Mesodermal cell (in vitro differentiated cells): Measurements from ENCODE around the gene MAMDC4.
A peak's percentile ranks its signal among the peaks of the same experiment; 100 is the strongest.

Experiments
- H3K27ac ChIP-seq: 2 replicates; pipeline ENCODE4 v1.7.0; 2013; ENCODE audit warnings: mild to moderate bottlenecking, low read depth, low read length, moderate library complexity; ENCODE audit not compliant: severe bottlenecking
- H3K36me3 ChIP-seq: 2 replicates; pipeline ENCODE4 v1.7.1; 2013; ENCODE audit warnings: mild to moderate bottlenecking, low read length, moderate library complexity; ENCODE audit not compliant: control insufficient read depth, insufficient read depth
- H3K4me1 ChIP-seq: one replicate; pipeline ENCODE4 v1.7.1; 2013; ENCODE audit warnings: mild to moderate bottlenecking, low read length; ENCODE audit not compliant: insufficient read depth, control insufficient read depth, poor library complexity, severe bottlenecking
- H3K4me3 ChIP-seq: 2 replicates; pipeline ENCODE4 v1.7.0; 2013; ENCODE audit warnings: low read length, control low read depth, mild to moderate bottlenecking; ENCODE audit not compliant: insufficient read depth, poor library complexity, severe bottlenecking; ENCODE audit errors: extremely low read depth
- H3K9me3 ChIP-seq: 2 replicates; pipeline ENCODE4 v1.7.1; 2013; ENCODE audit warnings: mild to moderate bottlenecking, low read length, moderate library complexity; ENCODE audit not compliant: control insufficient read depth
- WGBS, 2 experiments: methylation state at CpG; one replicate each; pipeline ENCODE4 v1.1.5; 2013; ENCODE audit warnings: missing lambda C conversion rate in 2 of 2; ENCODE audit not compliant: insufficient coverage in 2 of 2; 5-methylcytosine and 5-hydroxymethylcytosine counted together

Gene MAMDC4

GRCh38 chr9:136847826-136848392 lies 4.2 kb upstream of the MAMDC4 start:
- WGBS, 2 experiments = 0 to 1% methylated on average over 36 to 46 of the region's 48 CpGs
- peak overlapping the region; percentile 86 for H3K27ac ChIP-seq
- peaks cover 29% of the 10 kb centered on the region for H3K36me3 ChIP-seq
- H3K4me1 ChIP-seq = peaks cover 14% of the 10 kb centered on the region
- H3K9me3 ChIP-seq = peaks cover 6% of the 10 kb centered on the region
- H3K4me3 ChIP-seq = peak overlapping the region; percentile 81

GRCh38 chr9:136848393-136849037 lies 3.6 kb upstream of the MAMDC4 start:
- H3K27ac ChIP-seq = peak overlapping the region; percentile 86
- peaks cover 6% of the 10 kb centered on the region for H3K9me3 ChIP-seq
- 0 to 2% methylated on average over 31 to 37 of the region's 53 CpGs for WGBS, 2 experiments
- peaks cover 9% of the 10 kb centered on the region for H3K4me1 ChIP-seq
- H3K4me3 ChIP-seq = peak overlapping the region; percentile 81
- peaks cover 32% of the 10 kb centered on the region for H3K36me3 ChIP-seq

GRCh38 chr9:136849038-136849959 lies 2.8 kb upstream of the MAMDC4 start, which contains the start of gene PHPT1:
TSS of gene PHPT1 (plus strand) at chr9:136849409. CDS start at chr9:136849431, 22 bp downstream.
- peak within 1 kb of the TSS; percentile 81 for H3K4me3 ChIP-seq
- H3K9me3 ChIP-seq = peaks cover 6% of the 10 kb centered on the region
- WGBS, 2 experiments = 1% methylated on average over 56 to 59 of the region's 77 CpGs
- H3K4me1 ChIP-seq = peaks cover 8% of the 10 kb centered on the region
- H3K27ac ChIP-seq = peak within 1 kb of the TSS; percentile 86
- H3K36me3 ChIP-seq = peaks cover 32% of the 10 kb centered on the region

GRCh38 chr9:136849960-136850865 lies 1.9 kb upstream of the MAMDC4 start:
- H3K4me3 ChIP-seq = peak overlapping the region; percentile 81
- WGBS, 2 experiments = 70% methylated on average over 41 to 42 of the region's 43 CpGs
- H3K4me1 ChIP-seq = peaks cover 8% of the 10 kb centered on the region
- peak overlapping the region; percentile 29 for H3K27ac ChIP-seq
- peaks cover 5% of the 10 kb centered on the region for H3K9me3 ChIP-seq
- H3K36me3 ChIP-seq = peaks cover 30% of the 10 kb centered on the region

GRCh38 chr9:136850866-136851775 lies 1.0 kb upstream of the MAMDC4 start:
- Histone ChIP-seq H3K36me3 (peaks cover 29% of the 10 kb centered on the region), H3K27ac (no peak overlapping the region), H3K9me3 (no peaks in the 10 kb centered on the region), H3K4me1 (peaks cover 8% of the 10 kb centered on the region), H3K4me3 (no peak overlapping the region)
- 90 to 98% methylated on average over 22 to 23 of the region's 23 CpGs for WGBS, 2 experiments

GRCh38 chr9:136852664-136853595 lies 784 bp downstream of the MAMDC4 start:
- Histone ChIP-seq H3K4me1 (peaks cover 8% of the 10 kb centered on the region), H3K36me3 (peaks cover 34% of the 10 kb centered on the region), H3K27ac (no peak overlapping the region), H3K4me3 (no peak overlapping the region), H3K9me3 (no peaks in the 10 kb centered on the region)
- 91% methylated on average over 24 to 27 of the region's 29 CpGs for WGBS, 2 experiments

- no peaks in the 10 kb centered on the region for H3K9me3 ChIP-seq
- peaks cover 8% of the 10 kb centered on the region for H3K4me1 ChIP-seq
- H3K4me3 ChIP-seq = no peak overlapping the region
- H3K27ac ChIP-seq = no peak overlapping the region
- 94 to 95% methylated on average over 14 to 18 of the region's 18 CpGs for WGBS, 2 experiments
- H3K36me3 ChIP-seq = peaks cover 37% of the 10 kb centered on the region
Measured at GRCh38 chr9:136853596-136854112, 1.5 kb downstream of the MAMDC4 start.

GRCh38 chr9:136854113-136854841 lies 2.1 kb downstream of the MAMDC4 start:
- WGBS, 2 experiments = 92 to 93% methylated on average over 22 to 27 of the region's 30 CpGs
- Histone ChIP-seq H3K9me3 (no peaks in the 10 kb centered on the region), H3K27ac (no peak overlapping the region), H3K36me3 (peaks cover 40% of the 10 kb centered on the region), H3K4me1 (peaks cover 8% of the 10 kb centered on the region), H3K4me3 (no peak overlapping the region)
